PFSK-1 (cell line): ENCODE measurements around the gene WDR1.

Experiments used
- FOXP2 ChIP-seq: optimal IDR thresholded peaks from 2 replicates; pipeline ENCODE3; 2011; ENCODE audit warnings: borderline replicate concordance, control low read depth, inconsistent platforms; ENCODE audit not compliant: insufficient read depth; ENCODE audit errors: extremely low read length, extremely low read depth
- POLR2AphosphoS5 ChIP-seq: IDR thresholded peaks from 2 replicates; pipeline ENCODE4 v1.6.1; 2012; ENCODE audit warnings: low read depth, mild to moderate bottlenecking, control low read depth, low read length, moderate library complexity
- SIN3A ChIP-seq: IDR thresholded peaks from 2 replicates; pipeline ENCODE4 v1.6.1; 2012; ENCODE audit warnings: mild to moderate bottlenecking, low read length, moderate library complexity, borderline replicate concordance; ENCODE audit not compliant: insufficient read depth
- TAF1 ChIP-seq: IDR thresholded peaks from 2 replicates; pipeline ENCODE4 v1.6.1; 2012; ENCODE audit warnings: low read length, control low read depth, borderline replicate concordance; ENCODE audit not compliant: insufficient read depth
- TF ChIP-seq, protein P1 (sequence below), 2 experiments: IDR thresholded peaks; 2 replicates each; pipeline versions ENCODE4 v1.6.1 to v1.8.0; 2011 to 2012; ENCODE audit warnings: low read depth in 2 of 2, low read length in 2 of 2, control low read depth in 1 of 2, inconsistent platforms in 1 of 2, mild to moderate bottlenecking in 1 of 2, moderate library complexity in 1 of 2; ENCODE audit not compliant: insufficient read depth in 1 of 2

Gene WDR1

GRCh38 chr4:10140866-10141759 is 24.5 kb upstream of the WDR1 start:
- TF ChIP-seq SIN3A (no peak), TAF1 (no peak), FOXP2 (no peak), POLR2AphosphoS5 (no peak)
- TF ChIP-seq, protein P1, sequence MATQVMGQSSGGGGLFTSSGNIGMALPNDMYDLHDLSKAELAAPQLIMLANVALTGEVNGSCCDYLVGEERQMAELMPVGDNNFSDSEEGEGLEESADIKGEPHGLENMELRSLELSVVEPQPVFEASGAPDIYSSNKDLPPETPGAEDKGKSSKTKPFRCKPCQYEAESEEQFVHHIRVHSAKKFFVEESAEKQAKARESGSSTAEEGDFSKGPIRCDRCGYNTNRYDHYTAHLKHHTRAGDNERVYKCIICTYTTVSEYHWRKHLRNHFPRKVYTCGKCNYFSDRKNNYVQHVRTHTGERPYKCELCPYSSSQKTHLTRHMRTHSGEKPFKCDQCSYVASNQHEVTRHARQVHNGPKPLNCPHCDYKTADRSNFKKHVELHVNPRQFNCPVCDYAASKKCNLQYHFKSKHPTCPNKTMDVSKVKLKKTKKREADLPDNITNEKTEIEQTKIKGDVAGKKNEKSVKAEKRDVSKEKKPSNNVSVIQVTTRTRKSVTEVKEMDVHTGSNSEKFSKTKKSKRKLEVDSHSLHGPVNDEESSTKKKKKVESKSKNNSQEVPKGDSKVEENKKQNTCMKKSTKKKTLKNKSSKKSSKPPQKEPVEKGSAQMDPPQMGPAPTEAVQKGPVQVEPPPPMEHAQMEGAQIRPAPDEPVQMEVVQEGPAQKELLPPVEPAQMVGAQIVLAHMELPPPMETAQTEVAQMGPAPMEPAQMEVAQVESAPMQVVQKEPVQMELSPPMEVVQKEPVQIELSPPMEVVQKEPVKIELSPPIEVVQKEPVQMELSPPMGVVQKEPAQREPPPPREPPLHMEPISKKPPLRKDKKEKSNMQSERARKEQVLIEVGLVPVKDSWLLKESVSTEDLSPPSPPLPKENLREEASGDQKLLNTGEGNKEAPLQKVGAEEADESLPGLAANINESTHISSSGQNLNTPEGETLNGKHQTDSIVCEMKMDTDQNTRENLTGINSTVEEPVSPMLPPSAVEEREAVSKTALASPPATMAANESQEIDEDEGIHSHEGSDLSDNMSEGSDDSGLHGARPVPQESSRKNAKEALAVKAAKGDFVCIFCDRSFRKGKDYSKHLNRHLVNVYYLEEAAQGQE (IDR thresholded peaks at IDR 0.05; ENCODE audit: insufficient read depth in 1 of 2, low read depth in 2 of 2, low read length in 2 of 2), result no peak

GRCh38 chr4:10139518-10139917 is 22.9 kb upstream of the WDR1 start:
- TF ChIP-seq TAF1, result no peak
- TF ChIP-seq, protein P1 (IDR thresholded peaks at IDR 0.05; ENCODE audit: insufficient read depth in 1 of 2, low read depth in 2 of 2, low read length in 2 of 2), result no peak
- TF ChIP-seq FOXP2, result no peak
- no peak for TF ChIP-seq SIN3A
- no peak for TF ChIP-seq POLR2AphosphoS5

DNA sequence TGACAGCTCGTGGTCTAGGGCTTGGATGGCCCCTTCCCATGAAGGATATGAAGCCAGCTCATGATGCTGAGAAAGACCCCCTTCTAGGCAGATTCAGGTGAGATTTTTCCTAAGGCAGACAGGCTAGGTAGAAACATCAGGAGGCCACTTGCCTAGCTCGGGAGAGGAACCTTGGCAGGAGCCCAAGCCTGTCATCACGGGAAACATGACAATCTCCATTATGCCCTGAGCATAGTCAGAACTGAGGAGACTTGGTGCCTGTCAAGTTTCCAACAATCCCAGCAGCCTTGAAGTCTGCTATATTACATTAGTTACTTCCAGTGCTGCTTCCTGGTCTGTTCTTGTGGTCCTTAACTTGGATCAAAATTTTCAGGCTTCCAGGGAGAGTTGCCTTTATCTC is 18.7 kb upstream of the WDR1 start:
- TF ChIP-seq TAF1, result no peak

DNA sequence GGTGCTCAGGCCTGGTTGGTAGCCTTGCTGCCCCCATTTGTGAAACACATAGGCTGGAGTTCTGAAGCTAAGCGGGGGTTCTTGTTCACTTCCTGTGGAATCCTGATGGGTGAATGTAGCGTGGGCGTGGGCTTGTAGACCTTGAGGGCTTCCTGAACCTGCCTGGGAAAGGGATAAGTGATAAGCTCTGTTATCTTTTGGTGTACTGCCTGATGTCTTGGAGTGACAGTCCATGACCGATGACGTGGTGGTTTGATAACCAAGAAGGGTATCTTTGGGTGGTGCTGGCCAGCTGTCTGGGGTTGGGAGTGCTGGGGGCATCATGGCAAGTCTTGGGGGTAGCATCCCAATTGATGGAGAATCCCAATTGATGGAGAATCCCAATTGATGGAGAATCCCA is 17.5 kb upstream of the WDR1 start:
- no peak for TF ChIP-seq POLR2AphosphoS5
- TF ChIP-seq FOXP2, result no peak
- no peak for TF ChIP-seq TAF1
- TF ChIP-seq, protein P1 (IDR thresholded peaks at IDR 0.05; ENCODE audit: insufficient read depth in 1 of 2, low read depth in 2 of 2, low read length in 2 of 2), result no peak
- TF ChIP-seq SIN3A, result no peak

GRCh38 chr4:10131202-10131601 is 14.6 kb upstream of the WDR1 start:
- no peak for TF ChIP-seq POLR2AphosphoS5
- no peak for TF ChIP-seq FOXP2
- no peak for TF ChIP-seq TAF1
- TF ChIP-seq, protein P1 (IDR thresholded peaks at IDR 0.05; ENCODE audit: insufficient read depth in 1 of 2, low read depth in 2 of 2, low read length in 2 of 2), result no peak
- no peak for TF ChIP-seq SIN3A
